Kidney epithelial cell (primary cell): ENCODE data around the gene KLHL22. TPM values are rescaled to one million over a fixed set of nuclear protein-coding genes. Genes with fewer than 3 reads are reported as not detected.

Experiments
- DNase-seq: peaks from one replicate; pipeline ENCODE4 v3.0.0-alpha.2; 2010; ENCODE audit warnings: low read depth
- H3K27me3 ChIP-seq: 2 replicates; pipeline ENCODE4 v1.6.0; 2011; ENCODE audit warnings: low read length; ENCODE audit not compliant: control insufficient read depth, insufficient read depth
- H3K36me3 ChIP-seq: 2 replicates; pipeline ENCODE4 v1.5.1; 2011; ENCODE audit warnings: low read length; ENCODE audit not compliant: control insufficient read depth, insufficient read depth
- H3K4me3 ChIP-seq: 2 replicates; pipeline ENCODE4 v1.5.1; 2011; ENCODE audit warnings: low read depth, mild to moderate bottlenecking, control low read depth, low read length
- total RNA-seq: library from RNA; depleted of rRNA; stranded (reverse); fragments of >200 nt; gene quantifications from 2 replicates; pipeline ENCODE4 v1.2.3, GENCODE V29; 2015
- TF ChIP-seq, protein P1 (sequence below): IDR thresholded peaks from 2 replicates; pipeline ENCODE4 v1.5.1; 2011; ENCODE audit warnings: mild to moderate bottlenecking, moderate library complexity, low read length, control low read depth, inconsistent platforms; ENCODE audit not compliant: insufficient read depth, poor library complexity, severe bottlenecking

Gene KLHL22
- total RNA-seq, 1 donor from 2014 or later = 18.6 TPM

DNA sequence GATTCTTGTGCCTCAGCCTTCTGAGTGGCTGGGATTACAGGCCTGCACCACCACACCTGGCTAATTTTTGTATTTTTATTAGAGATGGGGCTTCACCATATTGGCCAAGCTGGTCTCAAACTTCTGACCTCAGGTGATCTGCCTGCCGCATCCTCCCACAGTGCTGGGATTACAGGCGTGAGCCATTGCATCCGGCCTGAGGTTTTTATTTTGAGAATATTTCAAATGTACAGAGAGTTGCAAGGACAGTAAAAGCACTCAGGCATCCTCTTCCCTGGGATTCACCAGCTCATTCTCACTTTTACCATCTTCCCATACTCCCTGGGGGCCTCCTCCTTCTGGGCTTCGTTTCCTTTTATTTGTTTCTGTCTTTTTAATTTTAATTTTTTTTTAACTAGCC is 24.0 kb upstream of the KLHL22 start:
- TF ChIP-seq, protein P1, sequence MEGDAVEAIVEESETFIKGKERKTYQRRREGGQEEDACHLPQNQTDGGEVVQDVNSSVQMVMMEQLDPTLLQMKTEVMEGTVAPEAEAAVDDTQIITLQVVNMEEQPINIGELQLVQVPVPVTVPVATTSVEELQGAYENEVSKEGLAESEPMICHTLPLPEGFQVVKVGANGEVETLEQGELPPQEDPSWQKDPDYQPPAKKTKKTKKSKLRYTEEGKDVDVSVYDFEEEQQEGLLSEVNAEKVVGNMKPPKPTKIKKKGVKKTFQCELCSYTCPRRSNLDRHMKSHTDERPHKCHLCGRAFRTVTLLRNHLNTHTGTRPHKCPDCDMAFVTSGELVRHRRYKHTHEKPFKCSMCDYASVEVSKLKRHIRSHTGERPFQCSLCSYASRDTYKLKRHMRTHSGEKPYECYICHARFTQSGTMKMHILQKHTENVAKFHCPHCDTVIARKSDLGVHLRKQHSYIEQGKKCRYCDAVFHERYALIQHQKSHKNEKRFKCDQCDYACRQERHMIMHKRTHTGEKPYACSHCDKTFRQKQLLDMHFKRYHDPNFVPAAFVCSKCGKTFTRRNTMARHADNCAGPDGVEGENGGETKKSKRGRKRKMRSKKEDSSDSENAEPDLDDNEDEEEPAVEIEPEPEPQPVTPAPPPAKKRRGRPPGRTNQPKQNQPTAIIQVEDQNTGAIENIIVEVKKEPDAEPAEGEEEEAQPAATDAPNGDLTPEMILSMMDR = no peak
- Histone ChIP-seq H3K36me3 (peaks cover 1% of the 10 kb centered on the region), H3K27me3 (no peaks in the 10 kb centered on the region), H3K4me3 (no peak overlapping the region)
- DNase-seq = no peak

DNA sequence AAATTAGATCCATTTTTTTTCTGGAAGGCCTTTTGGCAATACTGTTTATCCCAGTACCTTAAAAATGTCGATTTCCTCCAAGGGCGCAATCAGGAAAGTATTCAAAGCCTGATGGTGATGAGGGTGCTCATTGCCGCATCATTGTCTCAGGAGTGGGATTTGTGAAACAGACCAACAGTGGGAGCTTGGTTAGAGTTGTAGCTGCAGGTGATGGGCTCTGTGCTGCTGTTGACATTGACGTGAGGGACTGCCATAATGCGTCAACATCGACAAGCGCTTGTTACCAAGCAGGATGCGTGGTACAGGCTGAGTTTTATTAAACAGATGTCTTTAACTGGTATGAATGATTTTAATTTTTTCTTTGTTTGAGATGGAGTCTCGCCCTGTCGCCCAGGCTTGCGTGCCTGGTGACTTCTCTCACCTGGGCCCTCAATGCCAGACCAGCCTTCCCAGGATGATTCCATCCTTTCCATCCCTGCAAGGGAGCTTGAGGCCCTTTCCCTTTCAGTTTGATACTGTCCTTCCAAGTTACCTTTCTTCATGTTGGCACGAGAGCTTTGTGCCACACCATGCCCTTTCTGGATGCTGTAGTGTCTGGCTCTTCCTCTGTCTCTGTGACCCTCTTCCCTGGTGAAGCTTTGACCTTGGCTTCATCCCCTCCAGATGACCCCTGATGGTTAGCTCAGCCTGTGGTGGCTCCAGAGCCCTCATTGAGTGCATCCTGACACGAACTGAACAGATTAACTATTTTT is 22.4 kb upstream of the KLHL22 start:
- no peaks in the 10 kb centered on the region for H3K27me3 ChIP-seq
- DNase-seq = no peak
- H3K4me3 ChIP-seq = no peak overlapping the region
- TF ChIP-seq, protein P1 = no peak
- H3K36me3 ChIP-seq = peaks cover 1% of the 10 kb centered on the region

DNA sequence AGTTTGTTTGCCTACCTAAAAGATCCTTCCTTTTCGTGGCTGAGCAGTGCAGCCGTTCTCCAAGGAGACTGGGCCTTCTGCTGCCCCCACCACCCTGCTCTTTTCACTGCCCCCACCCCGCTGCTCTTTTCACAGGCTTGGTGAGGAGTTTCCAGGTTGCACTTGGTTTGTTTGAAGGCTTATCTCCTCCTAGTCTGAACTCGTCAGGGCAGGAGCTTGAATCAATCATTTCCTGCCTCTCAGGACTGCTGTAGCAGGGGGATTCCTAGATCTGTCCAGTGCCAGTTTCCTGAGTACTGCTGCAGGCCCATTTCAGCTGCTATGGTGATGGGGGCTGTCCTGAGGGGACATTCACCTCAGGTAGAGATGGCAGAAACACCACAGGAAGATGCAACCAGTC is 21.8 kb upstream of the KLHL22 start:
- DNase-seq = no peak
- Histone ChIP-seq H3K36me3 (peaks cover 1% of the 10 kb centered on the region), H3K27me3 (no peaks in the 10 kb centered on the region), H3K4me3 (no peak overlapping the region)
- TF ChIP-seq, protein P1 = no peak

DNA sequence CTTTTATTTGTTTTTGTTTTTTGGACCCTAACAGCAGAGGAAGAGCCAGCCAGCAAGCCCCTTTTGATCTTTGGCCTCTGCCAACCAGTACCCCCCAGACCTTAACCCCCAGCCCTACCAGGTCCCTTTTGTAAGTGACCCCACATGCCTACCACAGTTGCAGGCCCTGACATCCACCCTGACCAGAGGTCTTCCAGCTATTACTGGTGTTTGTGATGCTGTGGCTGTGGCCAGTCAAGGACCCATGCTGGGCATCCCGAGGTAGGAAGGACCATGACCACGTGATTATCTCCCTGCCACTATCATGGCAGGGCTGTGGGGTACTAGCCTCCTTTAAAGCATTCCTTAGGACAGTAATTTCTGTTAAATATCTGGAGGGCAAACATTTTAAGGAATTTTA is 20.8 kb upstream of the KLHL22 start:
- Histone ChIP-seq H3K36me3 (no peaks in the 10 kb centered on the region), H3K4me3 (no peak overlapping the region), H3K27me3 (no peaks in the 10 kb centered on the region)
- TF ChIP-seq, protein P1 = no peak
- no peak for DNase-seq

DNA sequence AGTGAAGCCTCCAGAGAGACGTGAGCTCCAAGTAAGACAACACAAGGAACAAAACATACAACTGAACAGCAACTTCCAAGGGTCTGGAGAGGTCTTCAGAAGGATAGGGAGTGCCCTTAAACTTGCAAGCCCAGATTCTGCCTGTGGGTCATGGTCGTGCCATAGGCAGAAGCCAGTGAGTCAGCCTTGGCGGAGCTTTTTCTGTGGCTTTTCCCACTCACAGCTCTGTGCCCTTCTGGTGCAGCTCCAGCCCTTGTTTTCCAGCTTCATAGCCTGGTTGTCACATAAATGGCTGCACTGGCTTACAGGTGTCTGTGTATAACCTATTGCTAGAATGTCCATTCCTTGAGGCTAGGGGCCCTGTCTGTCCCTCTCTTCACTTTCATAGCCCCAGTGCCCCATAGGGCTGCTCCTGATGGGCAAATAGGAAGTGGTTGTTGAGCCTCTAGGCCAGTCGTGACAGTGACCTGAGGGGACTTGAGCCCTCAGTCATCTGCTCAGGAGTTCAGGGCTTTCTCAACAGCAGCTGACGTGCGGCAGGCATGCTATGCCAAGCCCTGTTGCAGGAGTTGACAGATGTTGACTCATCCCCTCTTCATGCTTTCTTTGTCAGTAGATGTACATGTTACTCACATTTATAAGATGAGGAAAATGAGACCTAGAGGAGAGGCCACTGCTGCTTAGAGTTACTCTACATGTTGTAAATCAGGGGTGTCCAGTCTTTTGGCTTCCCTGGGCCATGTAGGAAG is 19.2 kb upstream of the KLHL22 start:
- H3K36me3 ChIP-seq = no peaks in the 10 kb centered on the region
- DNase-seq = no peak
- TF ChIP-seq, protein P1 = no peak
- H3K4me3 ChIP-seq = no peak overlapping the region
- H3K27me3 ChIP-seq = no peaks in the 10 kb centered on the region
